Measurements from ENCODE around the gene RNU6-9. TPM values are rescaled to one million over a fixed set of nuclear protein-coding genes. Genes with fewer than 3 reads are reported as not detected.
A peak's percentile ranks its signal among the peaks of the same experiment; 100 is the strongest.

The RNU6-9 gene
- total RNA-seq, 1 donor from 2014 or later: not detected

- TF ChIP-seq CTCF (IDR thresholded peaks at IDR 0.05): no peak
- no peak overlapping the region for H3K4me3 ChIP-seq
- no peak overlapping the region for H3K27ac ChIP-seq
- H3K9me3 ChIP-seq: no peaks in the 10 kb centered on the region
- ATAC-seq: no peak
- intact Hi-C loops (cut with DNase I): no loop called here
- H3K36me3 ChIP-seq: peaks cover 54% of the 10 kb centered on the region
- no peaks in the 10 kb centered on the region for H3K4me1 ChIP-seq
- H3K27me3 ChIP-seq: no peaks in the 10 kb centered on the region
- DNase-seq: no peak
These were observed 11.8 kb upstream of the RNU6-9 start for GRCh38 chr19:881385-882071.

GRCh38 chr19:882871-883497 is 10.3 kb upstream of the RNU6-9 start:
- no peaks in the 10 kb centered on the region for H3K27me3 ChIP-seq
- no peak for DNase-seq
- no peak for ATAC-seq
- no peaks in the 10 kb centered on the region for H3K9me3 ChIP-seq
- no peak overlapping the region for H3K4me3 ChIP-seq
- TF ChIP-seq CTCF (IDR thresholded peaks at IDR 0.05): no peak
- H3K36me3 ChIP-seq: peaks cover 62% of the 10 kb centered on the region
- no peak overlapping the region for H3K27ac ChIP-seq
- H3K4me1 ChIP-seq: no peaks in the 10 kb centered on the region
- intact Hi-C loops (cut with DNase I): no loop called here

GRCh38 chr19:883661-884211 is 9.5 kb upstream of the RNU6-9 start:
- TF ChIP-seq CTCF (IDR thresholded peaks at IDR 0.05): peak; percentile 14
- ATAC-seq: peak; percentile 87
- Histone ChIP-seq H3K9me3 (no peaks in the 10 kb centered on the region), H3K27me3 (no peaks in the 10 kb centered on the region), H3K36me3 (peaks cover 62% of the 10 kb centered on the region), H3K4me3 (no peak overlapping the region), H3K27ac (no peak overlapping the region), H3K4me1 (no peaks in the 10 kb centered on the region)
- DNase-seq: peak; percentile 78
- intact Hi-C loops (cut with DNase I): no loop called here

GRCh38 chr19:884420-885211 is 8.7 kb upstream of the RNU6-9 start:
- no peak for TF ChIP-seq CTCF (IDR thresholded peaks at IDR 0.05)
- intact Hi-C loops (cut with DNase I): no loop called here

GRCh38 chr19:885536-886224 is 7.6 kb upstream of the RNU6-9 start:
- no peak for TF ChIP-seq CTCF (IDR thresholded peaks at IDR 0.05)
- ATAC-seq (no peak), DNase-seq (peak; percentile 61)
- Histone ChIP-seq H3K9me3 (no peaks in the 10 kb centered on the region), H3K4me3 (no peak overlapping the region), H3K27ac (no peak overlapping the region), H3K4me1 (no peaks in the 10 kb centered on the region), H3K36me3 (peaks cover 65% of the 10 kb centered on the region), H3K27me3 (no peaks in the 10 kb centered on the region)
- intact Hi-C loops (cut with DNase I): no loop called here

More at GRCh38 chr19:884420-885211, 8.7 kb upstream of the RNU6-9 start:
- Histone ChIP-seq H3K9me3 (no peaks in the 10 kb centered on the region), H3K36me3 (peaks cover 63% of the 10 kb centered on the region), H3K27me3 (no peaks in the 10 kb centered on the region), H3K4me3 (no peak overlapping the region), H3K4me1 (no peaks in the 10 kb centered on the region), H3K27ac (no peak overlapping the region)
- ATAC-seq: no peak
- DNase-seq: peak; percentile 62
